WTC11 (cell line): ENCODE results near the gene PSMG4. TPM values are rescaled to one million over a fixed set of nuclear protein-coding genes. Genes with fewer than 3 reads are reported as not detected.

Source experiments
- ELF4 ChIP-seq: sonication (generic); formaldehyde crosslinking; IDR thresholded peaks from 2 replicates; pipeline ENCODE4 v1.8.1; 2022; ENCODE audit warnings: low read depth, mild to moderate bottlenecking, moderate library complexity, missing genetic modification reagents
- JAZF1 ChIP-seq: fragments of 250-450 bp; sonication (Bioruptor Pico); IDR thresholded peaks from 2 replicates; pipeline ENCODE4 v1.9.0; 2021; ENCODE audit warnings: moderate library complexity, mild to moderate bottlenecking, inconsistent platforms
- KAT7 ChIP-seq: sonication (generic); formaldehyde crosslinking; IDR thresholded peaks from 2 replicates; pipeline ENCODE4 v1.8.1; 2023; ENCODE audit warnings: missing genetic modification reagents, mild to moderate bottlenecking, borderline replicate concordance
- NFATC4 ChIP-seq: fragments of 250-450 bp; sonication (Bioruptor Pico); IDR thresholded peaks from 2 replicates; pipeline ENCODE4 v1.9.0; 2021; ENCODE audit warnings: mild to moderate bottlenecking
- NR2C2 ChIP-seq: sonication (generic); formaldehyde crosslinking; IDR thresholded peaks from 2 replicates; pipeline ENCODE4 v1.8.0; 2022; ENCODE audit warnings: mild to moderate bottlenecking, missing genetic modification reagents
- PRRX2 ChIP-seq: fragments of 250-450 bp; sonication (Bioruptor Pico); IDR thresholded peaks from 2 replicates; pipeline ENCODE4 v1.8.0; 2021; ENCODE audit warnings: mild to moderate bottlenecking
- RELA ChIP-seq: sonication (generic); formaldehyde crosslinking; IDR thresholded peaks from 2 replicates; pipeline ENCODE4 v1.8.1; 2022; ENCODE audit warnings: missing genetic modification reagents, mild to moderate bottlenecking, borderline replicate concordance
- SOX15 ChIP-seq: fragments of 250-450 bp; sonication (Bioruptor Pico); IDR thresholded peaks from 2 replicates; pipeline ENCODE4 v1.9.0; 2021; ENCODE audit warnings: mild to moderate bottlenecking
- TEAD1 ChIP-seq: sonication (generic); formaldehyde crosslinking; IDR thresholded peaks from 2 replicates; pipeline ENCODE4 v1.8.0; 2022; ENCODE audit warnings: mild to moderate bottlenecking, missing genetic modification reagents
- TEAD4 ChIP-seq: sonication (generic); formaldehyde crosslinking; IDR thresholded peaks from 2 replicates; pipeline ENCODE4 v1.8.0; 2022; ENCODE audit warnings: mild to moderate bottlenecking, missing genetic modification reagents
- TP53 ChIP-seq: sonication (generic); formaldehyde crosslinking; IDR thresholded peaks from 2 replicates; pipeline ENCODE4 v1.8.1; 2023; ENCODE audit warnings: mild to moderate bottlenecking, missing genetic modification reagents
- ZNF317 ChIP-seq: sonication (generic); formaldehyde crosslinking; IDR thresholded peaks from 2 replicates; pipeline ENCODE4 v1.8.1; 2023; ENCODE audit warnings: low read depth, mild to moderate bottlenecking, moderate library complexity, missing genetic modification reagents, borderline replicate concordance
- ZNF416 ChIP-seq: fragments of 250-450 bp; sonication (Bioruptor Pico); IDR thresholded peaks from 2 replicates; pipeline ENCODE4 v1.9.0; 2021; ENCODE audit warnings: mild to moderate bottlenecking, inconsistent platforms
- total RNA-seq: library from RNA; stranded (reverse); gene quantifications from 3 replicates; pipeline ENCODE4 v1.2.3, GENCODE V29; 2021
- TF ChIP-seq, protein P1 (sequence below): sonication (generic); formaldehyde crosslinking; IDR thresholded peaks from 2 replicates; pipeline ENCODE4 v1.8.1; 2022; ENCODE audit warnings: missing genetic modification reagents, borderline replicate concordance
- TF ChIP-seq, protein P2 (sequence below): sonication (generic); formaldehyde crosslinking; IDR thresholded peaks from 2 replicates; pipeline ENCODE4 v1.8.1; 2022; ENCODE audit warnings: low read depth, mild to moderate bottlenecking, moderate library complexity, missing genetic modification reagents, borderline replicate concordance
- TF ChIP-seq, protein P3 (sequence below): fragments of 250-450 bp; sonication (Bioruptor Pico); IDR thresholded peaks from 2 replicates; pipeline ENCODE4 v1.8.0; 2021; ENCODE audit warnings: mild to moderate bottlenecking
- TF ChIP-seq, protein P4 (sequence below): sonication (generic); formaldehyde crosslinking; conservative IDR thresholded peaks from 2 replicates; pipeline ENCODE4 v1.8.1; 2022; ENCODE audit warnings: mild to moderate bottlenecking, missing genetic modification reagents
- TF ChIP-seq, protein P5 (sequence below): fragments of 250-450 bp; sonication (Bioruptor Pico); IDR thresholded peaks from 2 replicates; pipeline ENCODE4 v2.1.2; 2022; ENCODE audit warnings: mild to moderate bottlenecking, moderate library complexity
- TF ChIP-seq, protein P6 (sequence below): sonication (generic); formaldehyde crosslinking; IDR thresholded peaks from 2 replicates; pipeline ENCODE4 v1.8.0; 2022; ENCODE audit warnings: mild to moderate bottlenecking, missing genetic modification reagents
- TF ChIP-seq, protein P7 (sequence below): sonication (generic); formaldehyde crosslinking; IDR thresholded peaks from 2 replicates; pipeline ENCODE4 v1.8.0; 2022; ENCODE audit warnings: mild to moderate bottlenecking, missing genetic modification reagents
- TF ChIP-seq, protein P8 (sequence below): sonication (generic); formaldehyde crosslinking; IDR thresholded peaks from 2 replicates; pipeline ENCODE4 v1.8.1; 2023; ENCODE audit warnings: mild to moderate bottlenecking, missing genetic modification reagents
- TF ChIP-seq, protein P9 (sequence below): sonication (generic); formaldehyde crosslinking; IDR thresholded peaks from 2 replicates; pipeline ENCODE4 v1.8.1; 2022; ENCODE audit warnings: mild to moderate bottlenecking, missing genetic modification reagents, moderate library complexity, borderline replicate concordance

The PSMG4 gene
- total RNA-seq, 1 experiment from 2014 or later: 38.2 TPM

DNA sequence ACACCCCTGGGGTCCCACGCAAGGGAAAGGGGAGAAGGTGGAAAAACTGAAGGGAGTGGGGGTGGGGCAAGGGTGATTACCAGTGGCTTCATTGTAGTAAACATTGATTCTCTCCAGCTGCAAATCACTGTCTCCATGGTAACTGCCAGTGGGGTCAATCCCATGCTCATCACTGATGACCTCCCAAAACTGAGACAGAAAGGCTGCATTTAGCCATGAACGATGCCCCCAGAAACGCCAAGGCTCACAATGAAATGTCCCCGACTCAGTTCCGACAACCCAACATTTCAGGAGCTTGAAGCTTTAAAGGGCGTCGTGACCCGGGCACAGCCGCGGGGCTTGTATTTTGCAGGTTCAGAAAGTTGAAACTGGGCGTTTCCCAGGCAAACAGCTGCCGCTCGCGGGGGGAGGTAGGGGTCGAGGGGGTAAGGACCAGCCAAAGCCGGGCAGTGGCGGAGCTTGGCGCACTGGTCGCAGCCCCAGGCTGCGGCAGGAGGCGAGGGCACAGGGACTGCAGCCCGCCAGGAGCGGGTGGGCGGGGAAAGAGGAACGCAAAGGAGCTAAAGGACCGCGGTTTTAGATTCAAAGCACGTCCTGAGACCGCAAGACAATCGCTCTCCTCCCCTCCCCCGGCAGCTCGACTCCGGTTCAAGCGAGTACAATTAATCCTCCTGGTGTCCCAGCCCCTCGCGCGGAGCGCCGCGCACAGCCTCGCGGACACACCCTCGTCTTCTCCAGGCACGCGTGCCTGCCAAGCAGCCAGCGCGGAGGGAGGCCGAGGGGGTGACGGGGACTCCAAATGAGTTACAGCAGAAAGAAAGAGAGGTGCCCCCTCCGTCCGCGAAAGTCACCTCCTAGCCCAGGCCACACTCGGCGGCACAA is 32.0 kb upstream of the PSMG4 start (continued):
- TF ChIP-seq, protein P1, sequence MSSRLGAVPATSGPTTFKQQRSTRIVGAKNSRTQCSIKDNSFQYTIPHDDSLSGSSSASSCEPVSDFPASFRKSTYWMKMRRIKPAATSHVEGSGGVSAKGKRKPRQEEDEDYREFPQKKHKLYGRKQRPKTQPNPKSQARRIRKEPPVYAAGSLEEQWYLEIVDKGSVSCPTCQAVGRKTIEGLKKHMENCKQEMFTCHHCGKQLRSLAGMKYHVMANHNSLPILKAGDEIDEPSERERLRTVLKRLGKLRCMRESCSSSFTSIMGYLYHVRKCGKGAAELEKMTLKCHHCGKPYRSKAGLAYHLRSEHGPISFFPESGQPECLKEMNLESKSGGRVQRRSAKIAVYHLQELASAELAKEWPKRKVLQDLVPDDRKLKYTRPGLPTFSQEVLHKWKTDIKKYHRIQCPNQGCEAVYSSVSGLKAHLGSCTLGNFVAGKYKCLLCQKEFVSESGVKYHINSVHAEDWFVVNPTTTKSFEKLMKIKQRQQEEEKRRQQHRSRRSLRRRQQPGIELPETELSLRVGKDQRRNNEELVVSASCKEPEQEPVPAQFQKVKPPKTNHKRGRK: no peak
- TF ChIP-seq, protein P2, sequence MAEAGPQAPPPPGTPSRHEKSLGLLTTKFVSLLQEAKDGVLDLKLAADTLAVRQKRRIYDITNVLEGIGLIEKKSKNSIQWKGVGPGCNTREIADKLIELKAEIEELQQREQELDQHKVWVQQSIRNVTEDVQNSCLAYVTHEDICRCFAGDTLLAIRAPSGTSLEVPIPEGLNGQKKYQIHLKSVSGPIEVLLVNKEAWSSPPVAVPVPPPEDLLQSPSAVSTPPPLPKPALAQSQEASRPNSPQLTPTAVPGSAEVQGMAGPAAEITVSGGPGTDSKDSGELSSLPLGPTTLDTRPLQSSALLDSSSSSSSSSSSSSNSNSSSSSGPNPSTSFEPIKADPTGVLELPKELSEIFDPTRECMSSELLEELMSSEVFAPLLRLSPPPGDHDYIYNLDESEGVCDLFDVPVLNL (CRISPR knock-in tag): peak; percentile 52; the same call in 1 of the 2 replicates
- no peak for TF ChIP-seq RELA (CRISPR knock-in tag)
- peak; percentile 92; the same call in 1 of the 2 replicates for TF ChIP-seq KAT7 (CRISPR knock-in tag)
- TF ChIP-seq ELF4 (CRISPR knock-in tag): no peak
- no peak for TF ChIP-seq PRRX2
- TF ChIP-seq TP53 (CRISPR knock-in tag): no peak
- TF ChIP-seq, protein P3, sequence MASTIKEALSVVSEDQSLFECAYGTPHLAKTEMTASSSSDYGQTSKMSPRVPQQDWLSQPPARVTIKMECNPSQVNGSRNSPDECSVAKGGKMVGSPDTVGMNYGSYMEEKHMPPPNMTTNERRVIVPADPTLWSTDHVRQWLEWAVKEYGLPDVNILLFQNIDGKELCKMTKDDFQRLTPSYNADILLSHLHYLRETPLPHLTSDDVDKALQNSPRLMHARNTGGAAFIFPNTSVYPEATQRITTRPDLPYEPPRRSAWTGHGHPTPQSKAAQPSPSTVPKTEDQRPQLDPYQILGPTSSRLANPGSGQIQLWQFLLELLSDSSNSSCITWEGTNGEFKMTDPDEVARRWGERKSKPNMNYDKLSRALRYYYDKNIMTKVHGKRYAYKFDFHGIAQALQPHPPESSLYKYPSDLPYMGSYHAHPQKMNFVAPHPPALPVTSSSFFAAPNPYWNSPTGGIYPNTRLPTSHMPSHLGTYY (CRISPR knock-in tag): no peak
- no peak for TF ChIP-seq ZNF416 (CRISPR knock-in tag)
- TF ChIP-seq, protein P4, sequence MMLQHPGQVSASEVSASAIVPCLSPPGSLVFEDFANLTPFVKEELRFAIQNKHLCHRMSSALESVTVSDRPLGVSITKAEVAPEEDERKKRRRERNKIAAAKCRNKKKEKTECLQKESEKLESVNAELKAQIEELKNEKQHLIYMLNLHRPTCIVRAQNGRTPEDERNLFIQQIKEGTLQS (CRISPR knock-in tag): no peak
- TF ChIP-seq, protein P5, sequence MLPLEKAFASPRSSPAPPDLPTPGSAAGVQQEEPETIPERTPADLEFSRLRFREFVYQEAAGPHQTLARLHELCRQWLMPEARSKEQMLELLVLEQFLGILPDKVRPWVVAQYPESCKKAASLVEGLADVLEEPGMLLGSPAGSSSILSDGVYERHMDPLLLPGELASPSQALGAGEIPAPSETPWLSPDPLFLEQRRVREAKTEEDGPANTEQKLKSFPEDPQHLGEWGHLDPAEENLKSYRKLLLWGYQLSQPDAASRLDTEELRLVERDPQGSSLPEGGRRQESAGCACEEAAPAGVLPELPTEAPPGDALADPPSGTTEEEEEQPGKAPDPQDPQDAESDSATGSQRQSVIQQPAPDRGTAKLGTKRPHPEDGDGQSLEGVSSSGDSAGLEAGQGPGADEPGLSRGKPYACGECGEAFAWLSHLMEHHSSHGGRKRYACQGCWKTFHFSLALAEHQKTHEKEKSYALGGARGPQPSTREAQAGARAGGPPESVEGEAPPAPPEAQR (CRISPR knock-in tag): no peak
- TF ChIP-seq TEAD1: no peak
- TF ChIP-seq, protein P6, sequence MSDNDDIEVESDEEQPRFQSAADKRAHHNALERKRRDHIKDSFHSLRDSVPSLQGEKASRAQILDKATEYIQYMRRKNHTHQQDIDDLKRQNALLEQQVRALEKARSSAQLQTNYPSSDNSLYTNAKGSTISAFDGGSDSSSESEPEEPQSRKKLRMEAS (CRISPR knock-in tag): no peak; the same call in 1 of the 2 replicates
- no peak; the same call in 1 of the 2 replicates for TF ChIP-seq TEAD4 (CRISPR knock-in tag)
- no peak for TF ChIP-seq NFATC4 (CRISPR knock-in tag)
- TF ChIP-seq SOX15 (CRISPR knock-in tag): no peak
- TF ChIP-seq JAZF1: no peak
- no peak for TF ChIP-seq NR2C2
- TF ChIP-seq, protein P7, sequence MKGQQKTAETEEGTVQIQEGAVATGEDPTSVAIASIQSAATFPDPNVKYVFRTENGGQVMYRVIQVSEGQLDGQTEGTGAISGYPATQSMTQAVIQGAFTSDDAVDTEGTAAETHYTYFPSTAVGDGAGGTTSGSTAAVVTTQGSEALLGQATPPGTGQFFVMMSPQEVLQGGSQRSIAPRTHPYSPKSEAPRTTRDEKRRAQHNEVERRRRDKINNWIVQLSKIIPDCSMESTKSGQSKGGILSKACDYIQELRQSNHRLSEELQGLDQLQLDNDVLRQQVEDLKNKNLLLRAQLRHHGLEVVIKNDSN (CRISPR knock-in tag): peak; percentile 39; the same call in 1 of the 2 replicates
- TF ChIP-seq, protein P8, sequence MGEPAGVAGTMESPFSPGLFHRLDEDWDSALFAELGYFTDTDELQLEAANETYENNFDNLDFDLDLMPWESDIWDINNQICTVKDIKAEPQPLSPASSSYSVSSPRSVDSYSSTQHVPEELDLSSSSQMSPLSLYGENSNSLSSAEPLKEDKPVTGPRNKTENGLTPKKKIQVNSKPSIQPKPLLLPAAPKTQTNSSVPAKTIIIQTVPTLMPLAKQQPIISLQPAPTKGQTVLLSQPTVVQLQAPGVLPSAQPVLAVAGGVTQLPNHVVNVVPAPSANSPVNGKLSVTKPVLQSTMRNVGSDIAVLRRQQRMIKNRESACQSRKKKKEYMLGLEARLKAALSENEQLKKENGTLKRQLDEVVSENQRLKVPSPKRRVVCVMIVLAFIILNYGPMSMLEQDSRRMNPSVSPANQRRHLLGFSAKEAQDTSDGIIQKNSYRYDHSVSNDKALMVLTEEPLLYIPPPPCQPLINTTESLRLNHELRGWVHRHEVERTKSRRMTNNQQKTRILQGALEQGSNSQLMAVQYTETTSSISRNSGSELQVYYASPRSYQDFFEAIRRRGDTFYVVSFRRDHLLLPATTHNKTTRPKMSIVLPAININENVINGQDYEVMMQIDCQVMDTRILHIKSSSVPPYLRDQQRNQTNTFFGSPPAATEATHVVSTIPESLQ (CRISPR knock-in tag): no peak
- no peak for TF ChIP-seq ZNF317 (CRISPR knock-in tag)
- TF ChIP-seq, protein P9, sequence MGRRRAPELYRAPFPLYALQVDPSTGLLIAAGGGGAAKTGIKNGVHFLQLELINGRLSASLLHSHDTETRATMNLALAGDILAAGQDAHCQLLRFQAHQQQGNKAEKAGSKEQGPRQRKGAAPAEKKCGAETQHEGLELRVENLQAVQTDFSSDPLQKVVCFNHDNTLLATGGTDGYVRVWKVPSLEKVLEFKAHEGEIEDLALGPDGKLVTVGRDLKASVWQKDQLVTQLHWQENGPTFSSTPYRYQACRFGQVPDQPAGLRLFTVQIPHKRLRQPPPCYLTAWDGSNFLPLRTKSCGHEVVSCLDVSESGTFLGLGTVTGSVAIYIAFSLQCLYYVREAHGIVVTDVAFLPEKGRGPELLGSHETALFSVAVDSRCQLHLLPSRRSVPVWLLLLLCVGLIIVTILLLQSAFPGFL (CRISPR knock-in tag): no peak
